Measurements from ENCODE around the gene ELMO2. TPM values are rescaled to one million over a fixed set of nuclear protein-coding genes. Genes with fewer than 3 reads are reported as not detected.

Gene ELMO2
- total and polyA plus RNA-seq, 2 of the 4 experiments (the other 2 are of a cell fraction) = 29.2 to 52.7 TPM

GRCh38 chr20:46416421-46416820 lies 10.0 kb upstream of the ELMO2 start:
- intact Hi-C loops (cut with micrococcal nuclease) (no loop called here), dilution Hi-C loops (cut with HindIII; ENCODE audit: low sequenced_read_pairs, unreplicated experiment) (no loop called here), in situ Hi-C loops (cut with MboI; ENCODE audit: low sequenced_read_pairs) (no loop called here)
- Histone ChIP-seq H2AFZ (replicated peaks; ENCODE audit: low read length, poor library complexity) (no peak overlapping the region), H3K4ac (ENCODE audit: low read depth, low read length) (no peak overlapping the region), H3K27ac (ENCODE audit: insufficient read depth, low read length) (no peak overlapping the region), H3K23ac (ENCODE audit: low read depth, low read length) (no peak overlapping the region), H3K9me1 (ENCODE audit: insufficient read depth, low read length) (no peaks in the 10 kb centered on the region), H3K4me2 (ENCODE audit: low read depth, low read length) (no peak overlapping the region), H3K9ac (ENCODE audit: low read depth, low read length) (no peak overlapping the region), H3K36me3 (ENCODE audit: control insufficient read depth, insufficient read depth, low read length) (no peaks in the 10 kb centered on the region), H3K56ac (ENCODE audit: extremely low read depth, insufficient read depth, low read length) (no peak overlapping the region), H2BK20ac (ENCODE audit: low read depth, low read length) (no peak overlapping the region), H4K8ac (ENCODE audit: low read depth in 2 of 2, low read length in 2 of 2) (no peak overlapping the region), H3K9me3 (ENCODE audit: control insufficient read depth, insufficient read depth, low read length) (no peaks in the 10 kb centered on the region), H4K5ac (ENCODE audit: low read depth, low read length) (no peak overlapping the region), H3K27me3 (ENCODE audit: control insufficient read depth, insufficient read depth, low read length) (peaks cover 22% of the 10 kb centered on the region), H2AK9ac (replicated peaks; ENCODE audit: low read depth, low read length, poor library complexity) (no peak overlapping the region), H4K20me1 (ENCODE audit: insufficient read depth, low read length) (no peaks in the 10 kb centered on the region), H2AK5ac (ENCODE audit: low read depth, low read length) (no peak overlapping the region), H4K91ac (ENCODE audit: insufficient read depth, low read depth, low read length) (no peak overlapping the region), H2BK120ac (ENCODE audit: low read depth, low read length) (no peak overlapping the region), H3K4me3 (ENCODE audit: insufficient read depth, low read depth, low read length) (no peak overlapping the region), H3K4me1 (ENCODE audit: control insufficient read depth, insufficient read depth, low read length) (no peaks in the 10 kb centered on the region), H3K14ac (replicated peaks; ENCODE audit: low read depth, low read length) (no peak overlapping the region), H2BK5ac (ENCODE audit: low read depth, low read length, poor library complexity, severe bottlenecking) (no peak overlapping the region), H3K18ac (ENCODE audit: low read depth, low read length) (no peak overlapping the region), H2BK15ac (ENCODE audit: low read depth, low read length) (no peak overlapping the region), H3K79me1 (ENCODE audit: low read depth in 1 of 2, low read length in 2 of 2) (no peaks in the 10 kb centered on the region)
- POLR2A ChIA-PET (ENCODE audit: unreplicated experiment) = no interaction called here
- no peak for DNase-seq
- no TSS peak for BruUV-seq (replicated peaks)
- WGBS, 2 experiments (ENCODE audit: extremely low coverage in 2 of 2, insufficient read length in 1 of 2) = no CpG with 5 or more reads among the region's 3 CpGs
- TF ChIP-seq NFE2L2 (IDR thresholded peaks at IDR 0.05; ENCODE audit: low read depth, low read length) (no peak), FOS (IDR thresholded peaks at IDR 0.05; ENCODE audit: low read depth, low read length) (no peak), MXI1 (IDR thresholded peaks at IDR 0.05; ENCODE audit: borderline replicate concordance, low read depth, low read length) (no peak)
- ATAC-seq (ENCODE audit: low read depth) = no peak
- CTCF ChIA-PET = interaction anchor here (0.6 kb wide), 1 partner anchor 26 kb away, joined by 3 read pairs; no protein-coding TSS in a partner anchor
